Measurements from ENCODE around the gene STARD10. TPM values are rescaled to one million over a fixed set of nuclear protein-coding genes. Genes with fewer than 3 reads are reported as not detected.

Gene STARD10, protein sequence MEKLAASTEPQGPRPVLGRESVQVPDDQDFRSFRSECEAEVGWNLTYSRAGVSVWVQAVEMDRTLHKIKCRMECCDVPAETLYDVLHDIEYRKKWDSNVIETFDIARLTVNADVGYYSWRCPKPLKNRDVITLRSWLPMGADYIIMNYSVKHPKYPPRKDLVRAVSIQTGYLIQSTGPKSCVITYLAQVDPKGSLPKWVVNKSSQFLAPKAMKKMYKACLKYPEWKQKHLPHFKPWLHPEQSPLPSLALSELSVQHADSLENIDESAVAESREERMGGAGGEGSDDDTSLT
- total RNA-seq (2014; rRNA removed; shearing (Covaris generic)) (14.4 and 20.5 TPM in 2 replicates), polyA plus RNA-seq (2016; fragmentation: Nextera tagmentation; extraction: Ambion mirVana) (16.6 and 20.7 TPM in 2 replicates)
- long read RNA-seq, partial matches to known transcripts = 1 of 11 reads
- long read RNA-seq, other reads (novel, unspliced or antisense) = 1 of 11 reads

DNA sequence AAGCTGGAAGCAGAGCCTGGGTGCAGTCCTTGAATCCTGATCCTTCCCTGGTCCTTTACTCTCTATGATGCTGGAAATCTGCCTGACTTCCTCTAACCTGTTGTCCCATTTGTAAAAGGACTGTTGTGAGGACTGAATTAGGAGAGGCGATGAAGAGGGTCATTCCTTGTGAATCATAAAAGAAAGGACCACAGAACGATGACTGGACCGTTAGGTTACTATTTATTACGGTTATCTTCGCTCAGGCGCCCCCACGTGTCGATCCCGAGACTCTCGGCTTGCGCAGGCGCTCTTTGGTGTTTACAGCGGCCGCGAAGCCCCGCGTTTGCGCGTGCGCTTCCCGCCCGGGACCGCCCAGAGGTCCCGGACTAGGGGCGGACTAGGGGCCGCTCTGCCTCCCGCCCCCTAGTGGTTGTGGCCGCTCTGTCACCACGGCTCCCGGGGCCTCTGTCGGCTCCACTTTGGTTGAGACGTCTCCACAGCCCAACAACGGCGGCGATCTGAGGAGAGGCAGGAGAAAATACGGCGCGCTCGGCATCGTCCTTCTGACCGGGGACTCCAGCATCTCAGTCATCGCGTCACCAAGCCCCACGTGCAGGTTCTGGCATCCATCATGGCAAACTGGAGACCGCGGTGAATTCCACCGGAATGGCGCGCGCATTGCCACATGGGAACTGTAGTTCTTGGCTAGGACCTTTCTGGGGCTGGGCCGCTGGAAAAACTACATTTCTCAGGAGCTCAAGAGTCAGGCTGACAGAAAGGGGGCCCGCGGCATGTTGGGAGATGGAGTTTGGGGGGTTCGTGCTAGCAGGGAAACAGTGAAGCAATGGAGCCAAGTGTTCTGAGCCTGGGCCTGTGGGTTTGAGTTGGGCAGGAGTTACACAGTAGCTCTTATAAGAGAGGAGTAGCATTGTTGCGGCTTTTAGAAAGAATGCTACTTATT is at the start of gene STARD10:
STARD10 (minus strand) TSS at position 623 of the 943 bp plus-strand sequence. CDS start 12,866 bp downstream, outside the sequence.
- H4K20me1 ChIP-seq (replicated peaks; ENCODE audit: insufficient read depth) = no peaks in the 10 kb centered on the region
- peak within 1 kb of the TSS; percentile 69; the same call in 1 of the 2 replicates for H3K4me2 ChIP-seq
- Mint-ChIP-seq H3K27me3 (ENCODE audit: insufficient read depth, low read depth, poor library complexity) (peaks cover 16% of the 10 kb centered on the region), H3K4me1 (peaks cover 24% of the 10 kb centered on the region), H3K9me3 (no peaks in the 10 kb centered on the region), H3K36me3 (ENCODE audit: low read depth) (no peaks in the 10 kb centered on the region), H3K4me3 (peak within 1 kb of the TSS; percentile 98), H3K27ac (peak within 1 kb of the TSS; percentile 99)
- no peak within 1 kb of the TSS; the same call in 1 of the 2 replicates for H3K27ac ChIP-seq (ENCODE audit: low read depth)
- H3K4me3 ChIP-seq = peak within 1 kb of the TSS; percentile 72
- H3K9me2 ChIP-seq (ENCODE audit: insufficient read depth) = no peaks in the 10 kb centered on the region
- ATAC-seq (peak; percentile 91), DNase-seq (ENCODE audit: low spot score) (peak; percentile 99)
- TF ChIP-seq STAT1 (IDR thresholded peaks at IDR 0.05; ENCODE audit: unreplicated experiment) (no peak), ZNF114 (CRISPR knock-in tag; IDR thresholded peaks at IDR 0.05) (peak; percentile 68; the same call in 1 of the 2 replicates), NANOG (IDR thresholded peaks at IDR 0.05; ENCODE audit: borderline replicate concordance) (no peak), JUNB (IDR thresholded peaks at IDR 0.05; ENCODE audit: unreplicated experiment) (no peak), CREB1 (CRISPR knock-in tag; IDR thresholded peaks at IDR 0.05; ENCODE audit: low read depth) (peak; percentile 67), EZH2 (IDR thresholded peaks at IDR 0.05; ENCODE audit: low read depth, unreplicated experiment) (no peak), POLR2AphosphoS5 (IDR thresholded peaks at IDR 0.05; ENCODE audit: low read depth) (peak; percentile 54; the same call in 1 of the 2 replicates)
- TF ChIP-seq, protein P1, sequence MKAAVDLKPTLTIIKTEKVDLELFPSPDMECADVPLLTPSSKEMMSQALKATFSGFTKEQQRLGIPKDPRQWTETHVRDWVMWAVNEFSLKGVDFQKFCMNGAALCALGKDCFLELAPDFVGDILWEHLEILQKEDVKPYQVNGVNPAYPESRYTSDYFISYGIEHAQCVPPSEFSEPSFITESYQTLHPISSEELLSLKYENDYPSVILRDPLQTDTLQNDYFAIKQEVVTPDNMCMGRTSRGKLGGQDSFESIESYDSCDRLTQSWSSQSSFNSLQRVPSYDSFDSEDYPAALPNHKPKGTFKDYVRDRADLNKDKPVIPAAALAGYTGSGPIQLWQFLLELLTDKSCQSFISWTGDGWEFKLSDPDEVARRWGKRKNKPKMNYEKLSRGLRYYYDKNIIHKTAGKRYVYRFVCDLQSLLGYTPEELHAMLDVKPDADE (IDR thresholded peaks at IDR 0.05) = peak; percentile 99
- TF ChIP-seq, protein P2, sequence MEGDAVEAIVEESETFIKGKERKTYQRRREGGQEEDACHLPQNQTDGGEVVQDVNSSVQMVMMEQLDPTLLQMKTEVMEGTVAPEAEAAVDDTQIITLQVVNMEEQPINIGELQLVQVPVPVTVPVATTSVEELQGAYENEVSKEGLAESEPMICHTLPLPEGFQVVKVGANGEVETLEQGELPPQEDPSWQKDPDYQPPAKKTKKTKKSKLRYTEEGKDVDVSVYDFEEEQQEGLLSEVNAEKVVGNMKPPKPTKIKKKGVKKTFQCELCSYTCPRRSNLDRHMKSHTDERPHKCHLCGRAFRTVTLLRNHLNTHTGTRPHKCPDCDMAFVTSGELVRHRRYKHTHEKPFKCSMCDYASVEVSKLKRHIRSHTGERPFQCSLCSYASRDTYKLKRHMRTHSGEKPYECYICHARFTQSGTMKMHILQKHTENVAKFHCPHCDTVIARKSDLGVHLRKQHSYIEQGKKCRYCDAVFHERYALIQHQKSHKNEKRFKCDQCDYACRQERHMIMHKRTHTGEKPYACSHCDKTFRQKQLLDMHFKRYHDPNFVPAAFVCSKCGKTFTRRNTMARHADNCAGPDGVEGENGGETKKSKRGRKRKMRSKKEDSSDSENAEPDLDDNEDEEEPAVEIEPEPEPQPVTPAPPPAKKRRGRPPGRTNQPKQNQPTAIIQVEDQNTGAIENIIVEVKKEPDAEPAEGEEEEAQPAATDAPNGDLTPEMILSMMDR (conservative IDR thresholded peaks at IDR 0.05; ENCODE audit: low read depth in 2 of 2) = peak; percentile 69 to 98
- H3K4me1 ChIP-seq (ENCODE audit: insufficient read depth) = peaks cover 15% of the 10 kb centered on the region
- H2AFZ ChIP-seq = peak within 1 kb of the TSS; percentile 83; the same call in 1 of the 2 replicates
- H3K79me2 ChIP-seq (replicated peaks; ENCODE audit: insufficient read depth) = no peaks in the 10 kb centered on the region
- no peaks in the 10 kb centered on the region for H3K36me3 ChIP-seq (ENCODE audit: insufficient read depth)
- H3K27me3 ChIP-seq (ENCODE audit: insufficient read depth) = no peaks in the 10 kb centered on the region
- no peaks in the 10 kb centered on the region for H3F3A ChIP-seq (replicated peaks; ENCODE audit: low read depth)

All from GM23338 (cell line).